Neural progenitor cell (in vitro differentiated cells): Measurements from ENCODE around the gene KCNH1. TPM values are rescaled to one million over a fixed set of nuclear protein-coding genes. Genes with fewer than 3 reads are reported as not detected.

Experiments used
- DNase-seq: peaks from one replicate; pipeline ENCODE4 v3.0.0-alpha.2; 2016; ENCODE audit warnings: low spot score
- H2AFZ ChIP-seq: fragments of 200-600 bp; sonication (generic); replicated peaks from 2 replicates; pipeline ENCODE4 v1.6.1; 2016; ENCODE audit warnings: antibody characterized with exemption
- H3F3A ChIP-seq: fragments of 200-600 bp; sonication (generic); 2 replicates; pipeline ENCODE4 v1.6.1; 2016; ENCODE audit warnings: antibody characterized with exemption, low read depth
- H3K27ac ChIP-seq: fragments of 200-600 bp; sonication (generic); 2 replicates; pipeline ENCODE4 v1.5.1; 2016; ENCODE audit warnings: mild to moderate bottlenecking
- H3K27me3 ChIP-seq: fragments of 200-600 bp; sonication (generic); 2 replicates; pipeline ENCODE4 v1.6.1; 2016; ENCODE audit warnings: mild to moderate bottlenecking, moderate library complexity
- H3K36me3 ChIP-seq: fragments of 200-600 bp; sonication (generic); 2 replicates; pipeline ENCODE4 v1.5.1; 2016
- H3K4me1 ChIP-seq: fragments of 200-600 bp; sonication (generic); 2 replicates; pipeline ENCODE4 v1.6.1; 2016; ENCODE audit warnings: mixed run types
- H3K4me2 ChIP-seq: fragments of 200-600 bp; sonication (generic); 2 replicates; pipeline ENCODE4 v1.6.1; 2016
- H3K4me3 ChIP-seq: fragments of 200-600 bp; sonication (generic); 2 replicates; pipeline ENCODE4 v1.5.1; 2016
- H3K79me2 ChIP-seq: fragments of 200-600 bp; sonication (generic); 2 replicates; pipeline ENCODE4 v1.6.1; 2016; ENCODE audit warnings: low read depth
- H3K9ac ChIP-seq: fragments of 200-600 bp; sonication (generic); 2 replicates; pipeline ENCODE4 v1.6.1; 2016
- H3K9me3 ChIP-seq: fragments of 200-600 bp; sonication (generic); 2 replicates; pipeline ENCODE4 v1.5.1; 2016; ENCODE audit warnings: low read depth
- H4K20me1 ChIP-seq: fragments of 200-600 bp; sonication (generic); 2 replicates; pipeline ENCODE4 v1.6.1; 2016; ENCODE audit warnings: low read depth
- H3K27ac Mint-ChIP-seq: 3 replicates; pipeline ENCODE4 v1.8.0; 2021; ENCODE audit warnings: mixed read lengths
- H3K27me3 Mint-ChIP-seq: 2 replicates; pipeline ENCODE4 v1.8.0; 2022; ENCODE audit warnings: low read depth, mild to moderate bottlenecking, inconsistent platforms, moderate library complexity, mixed read lengths; ENCODE audit not compliant: insufficient read depth
- H3K36me3 Mint-ChIP-seq: 3 replicates; pipeline ENCODE4 v1.8.0; 2021; ENCODE audit warnings: mixed read lengths
- H3K4me1 Mint-ChIP-seq: 3 replicates; pipeline ENCODE4 v1.8.0; 2021; ENCODE audit warnings: mixed read lengths
- H3K4me3 Mint-ChIP-seq: 3 replicates; pipeline ENCODE4 v1.8.0; 2021; ENCODE audit warnings: mild to moderate bottlenecking, moderate library complexity, mixed read lengths
- H3K9me3 Mint-ChIP-seq: 3 replicates; pipeline ENCODE4 v1.8.0; 2020; ENCODE audit warnings: mixed read lengths
- EZH2 ChIP-seq: fragments of 200-600 bp; sonication (generic); IDR thresholded peaks from 2 replicates; pipeline ENCODE4 v1.6.1; 2017; ENCODE audit warnings: antibody characterized with exemption, mild to moderate bottlenecking, moderate library complexity
- EZH2phosphoT487 ChIP-seq: fragments of 200-600 bp; sonication (generic); IDR thresholded peaks from 2 replicates; pipeline ENCODE4 v1.6.1; 2017; ENCODE audit warnings: antibody characterized with exemption
- total RNA-seq: library from RNA; depleted of rRNA; stranded (reverse); fragments of >200 nt; gene quantifications from 2 replicates; pipeline ENCODE4 v1.2.3, GENCODE V29; 2015; ENCODE audit warnings: low replicate concordance
- TF ChIP-seq, protein P1 (sequence below): fragments of 200-600 bp; sonication (generic); IDR thresholded peaks from 2 replicates; pipeline ENCODE4 v1.5.1; 2017; ENCODE audit warnings: antibody characterized with exemption, mild to moderate bottlenecking

Gene KCNH1
- total RNA-seq, 1 donor from 2014 or later: 1.6 TPM

DNA sequence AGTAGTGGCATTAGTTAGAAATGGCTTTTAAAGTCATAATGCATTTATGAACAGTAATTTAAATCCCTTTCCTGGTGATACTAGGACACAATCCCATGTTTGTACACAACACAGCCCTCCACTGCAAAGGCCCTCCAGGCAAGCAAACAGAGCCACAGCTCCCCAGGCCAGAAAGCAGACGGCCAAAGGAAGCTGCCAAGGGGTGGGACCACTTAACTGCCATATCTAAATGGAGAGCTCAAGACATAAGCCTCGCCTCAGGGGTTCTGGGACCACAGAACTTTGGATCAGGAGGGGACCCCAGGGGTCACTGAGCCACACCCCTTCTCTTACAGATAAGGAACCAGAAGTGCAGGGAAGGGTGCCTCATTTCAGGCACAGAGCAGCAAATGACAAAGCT, 189.7 kb downstream of the KCNH1 start:
- TF ChIP-seq EZH2phosphoT487 (no peak), EZH2 (no peak)
- TF ChIP-seq, protein P1, sequence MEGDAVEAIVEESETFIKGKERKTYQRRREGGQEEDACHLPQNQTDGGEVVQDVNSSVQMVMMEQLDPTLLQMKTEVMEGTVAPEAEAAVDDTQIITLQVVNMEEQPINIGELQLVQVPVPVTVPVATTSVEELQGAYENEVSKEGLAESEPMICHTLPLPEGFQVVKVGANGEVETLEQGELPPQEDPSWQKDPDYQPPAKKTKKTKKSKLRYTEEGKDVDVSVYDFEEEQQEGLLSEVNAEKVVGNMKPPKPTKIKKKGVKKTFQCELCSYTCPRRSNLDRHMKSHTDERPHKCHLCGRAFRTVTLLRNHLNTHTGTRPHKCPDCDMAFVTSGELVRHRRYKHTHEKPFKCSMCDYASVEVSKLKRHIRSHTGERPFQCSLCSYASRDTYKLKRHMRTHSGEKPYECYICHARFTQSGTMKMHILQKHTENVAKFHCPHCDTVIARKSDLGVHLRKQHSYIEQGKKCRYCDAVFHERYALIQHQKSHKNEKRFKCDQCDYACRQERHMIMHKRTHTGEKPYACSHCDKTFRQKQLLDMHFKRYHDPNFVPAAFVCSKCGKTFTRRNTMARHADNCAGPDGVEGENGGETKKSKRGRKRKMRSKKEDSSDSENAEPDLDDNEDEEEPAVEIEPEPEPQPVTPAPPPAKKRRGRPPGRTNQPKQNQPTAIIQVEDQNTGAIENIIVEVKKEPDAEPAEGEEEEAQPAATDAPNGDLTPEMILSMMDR: no peak
- Histone ChIP-seq H3K9me3 (no peaks in the 10 kb centered on the region), H3K9ac (no peak overlapping the region), H3K27me3 (no peaks in the 10 kb centered on the region), H3K36me3 (no peaks in the 10 kb centered on the region), H3K4me2 (no peak overlapping the region), H2AFZ (no peak overlapping the region), H4K20me1 (no peaks in the 10 kb centered on the region), H3K27ac (no peak overlapping the region), H3F3A (no peaks in the 10 kb centered on the region), H3K4me3 (no peak overlapping the region), H3K79me2 (no peaks in the 10 kb centered on the region), H3K4me1 (no peaks in the 10 kb centered on the region)
- no peaks in the 10 kb centered on the region for H3K27me3 Mint-ChIP-seq
- no peaks in the 10 kb centered on the region for H3K4me1 Mint-ChIP-seq
- H3K27ac Mint-ChIP-seq: no peak overlapping the region
- no peak overlapping the region for H3K4me3 Mint-ChIP-seq
- no peaks in the 10 kb centered on the region for H3K36me3 Mint-ChIP-seq
- DNase-seq: no peak
- H3K9me3 Mint-ChIP-seq: no peaks in the 10 kb centered on the region

DNA sequence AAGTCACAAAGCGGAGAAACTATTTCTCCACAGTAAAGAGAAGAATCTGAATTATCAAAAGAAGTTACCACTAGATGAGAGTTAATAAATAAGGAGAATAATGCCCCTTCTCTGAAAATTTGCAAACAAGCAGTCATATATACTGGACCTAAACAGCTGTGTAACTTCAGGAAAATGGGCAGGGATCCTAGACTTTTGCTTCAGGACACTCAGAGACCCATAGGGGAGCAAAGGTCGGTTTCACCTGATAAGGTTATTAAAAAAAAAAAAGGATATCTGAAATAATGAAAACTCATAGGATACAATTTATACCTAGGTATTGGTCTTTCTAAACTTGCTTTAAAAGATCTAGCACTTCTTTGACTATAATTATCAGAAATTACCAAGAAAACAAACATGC, 191.4 kb downstream of the KCNH1 start:
- Histone ChIP-seq H3K9ac (no peak overlapping the region), H3K36me3 (no peaks in the 10 kb centered on the region), H3K79me2 (no peaks in the 10 kb centered on the region), H3K27me3 (no peaks in the 10 kb centered on the region), H3K4me2 (no peak overlapping the region), H2AFZ (no peak overlapping the region), H3K9me3 (no peaks in the 10 kb centered on the region), H3F3A (no peaks in the 10 kb centered on the region), H4K20me1 (no peaks in the 10 kb centered on the region), H3K27ac (no peak overlapping the region), H3K4me3 (no peak overlapping the region), H3K4me1 (peaks cover 7% of the 10 kb centered on the region)
- Mint-ChIP-seq H3K4me1 (no peaks in the 10 kb centered on the region), H3K27ac (no peak overlapping the region), H3K36me3 (no peaks in the 10 kb centered on the region), H3K27me3 (no peaks in the 10 kb centered on the region), H3K9me3 (no peaks in the 10 kb centered on the region), H3K4me3 (no peak overlapping the region)
- DNase-seq: no peak
- TF ChIP-seq EZH2: no peak
- TF ChIP-seq, protein P1: no peak
- TF ChIP-seq EZH2phosphoT487: no peak

DNA sequence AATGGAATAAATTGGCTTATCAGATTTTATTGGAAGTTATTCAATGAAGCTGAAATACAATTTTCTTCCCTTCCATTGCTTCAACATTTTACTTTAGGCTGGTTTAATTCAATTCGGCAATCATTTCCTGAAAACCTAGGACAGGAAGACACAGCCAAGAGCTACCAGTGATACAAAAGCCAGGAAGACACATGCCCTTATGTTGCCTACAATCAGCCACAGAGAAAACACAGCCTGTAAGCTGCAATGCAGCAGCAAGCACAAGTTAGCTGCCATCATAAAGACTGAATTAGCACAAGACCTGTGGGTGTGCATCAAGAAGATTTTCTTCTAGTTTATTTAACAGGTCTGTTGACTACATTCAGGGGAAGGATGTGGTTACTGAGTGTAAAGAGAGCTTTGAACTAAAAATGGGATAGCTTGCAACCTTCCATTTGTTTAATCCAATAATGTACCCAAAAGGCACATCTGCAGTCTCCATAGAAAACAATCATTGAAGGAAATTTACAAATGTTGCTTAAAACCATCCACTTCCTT, 193.8 kb downstream of the KCNH1 start:
- TF ChIP-seq EZH2 (no peak), EZH2phosphoT487 (no peak)
- TF ChIP-seq, protein P1: no peak
- Histone ChIP-seq H3F3A (no peaks in the 10 kb centered on the region), H3K4me1 (peaks cover 7% of the 10 kb centered on the region), H4K20me1 (no peaks in the 10 kb centered on the region), H3K36me3 (no peaks in the 10 kb centered on the region), H3K4me2 (no peak overlapping the region), H3K9me3 (no peaks in the 10 kb centered on the region), H2AFZ (no peak overlapping the region), H3K79me2 (no peaks in the 10 kb centered on the region), H3K27me3 (no peaks in the 10 kb centered on the region), H3K9ac (no peak overlapping the region), H3K4me3 (no peak overlapping the region), H3K27ac (no peak overlapping the region)
- H3K36me3 Mint-ChIP-seq: no peaks in the 10 kb centered on the region
- no peaks in the 10 kb centered on the region for H3K27me3 Mint-ChIP-seq
- no peaks in the 10 kb centered on the region for H3K9me3 Mint-ChIP-seq
- no peaks in the 10 kb centered on the region for H3K4me1 Mint-ChIP-seq
- no peak overlapping the region for H3K4me3 Mint-ChIP-seq
- no peak for DNase-seq
- no peak overlapping the region for H3K27ac Mint-ChIP-seq
